Ascending aorta (tissue), 2 donors: Measurements from ENCODE around the gene CSNK1G2. TPM values are rescaled to one million over a fixed set of nuclear protein-coding genes. Genes with fewer than 3 reads are reported as not detected.

ENCODE experiments used
- DNase-seq, 2 donors: peaks; one replicate each; pipeline ENCODE4 v3.0.0-alpha.2; 2019; ENCODE audit warnings: low spot score in 2 of 2
- H3K27ac ChIP-seq, 2 donors: fragments of 200-600 bp; sonication (generic); one replicate each; pipeline ENCODE4 v1.5.1; 2016 to 2017; ENCODE audit warnings: mild to moderate bottlenecking in 1 of 2
- H3K27me3 ChIP-seq: fragments of 200-600 bp; sonication (generic); one replicate; pipeline ENCODE4 v1.5.1; 2017
- H3K36me3 ChIP-seq, 2 donors: fragments of 200-600 bp; sonication (generic); one replicate each; pipeline ENCODE4 v1.5.1; 2016
- H3K4me1 ChIP-seq, 2 donors: fragments of 200-600 bp; sonication (generic); one replicate each; pipeline ENCODE4 v1.5.1; 2016 to 2017; ENCODE audit warnings: mild to moderate bottlenecking in 1 of 2
- H3K4me3 ChIP-seq, 2 donors: fragments of 200-600 bp; sonication (generic); one replicate each; pipeline ENCODE4 v1.5.1; 2016 to 2017; ENCODE audit warnings: mild to moderate bottlenecking in 1 of 2
- H3K9me3 ChIP-seq, 2 donors: fragments of 200-600 bp; sonication (generic); one replicate each; pipeline ENCODE4 v1.5.1; 2016
- CTCF ChIP-seq, 3 experiments: fragments of 200-600 bp in 2 of 3; fragments of 450-650 bp in 1 of 3; sonication (generic) in 2 of 3; IDR thresholded peaks; one replicate each; pipeline ENCODE4 v1.5.1; 2016 to 2019; ENCODE audit warnings: antibody characterized with exemption in 3 of 3, mild to moderate bottlenecking in 1 of 3, moderate library complexity in 1 of 3
- intact Hi-C: fragments of 100-400 bp; cut with DNase I; formaldehyde crosslinking; loops from one replicate; pipeline ENCODE4 v1.15.1; 2023
- total RNA-seq: library from RNA; depleted of rRNA; stranded (reverse); fragments of >200 nt; gene quantifications from one replicate; pipeline ENCODE4 v1.1.0, GENCODE V29; 2016

CSNK1G2 gene
- total RNA-seq, 1 donor from 2014 or later: 79.6 TPM

- Histone ChIP-seq H3K9me3 (no peaks in the 10 kb centered on the region), H3K4me3 (no peak overlapping the region), H3K4me1 (no peaks in the 10 kb centered on the region), H3K36me3 (peaks cover 26 to 31% of the 10 kb centered on the region in 2 donors), H3K27me3 (no peaks in the 10 kb centered on the region), H3K27ac (no peak overlapping the region)
- no peak for DNase-seq
- intact Hi-C loops: no loop called here
- no peak for TF ChIP-seq CTCF (IDR thresholded peaks at IDR 0.05)
Observed at GRCh38 chr19:1970806-1971502, 30.0 kb downstream of the CSNK1G2 start.

- no peak for DNase-seq
- Histone ChIP-seq H3K4me3 (no peak overlapping the region), H3K36me3 (peaks cover 43 to 47% of the 10 kb centered on the region in 2 donors), H3K9me3 (no peaks in the 10 kb centered on the region), H3K27me3 (no peaks in the 10 kb centered on the region), H3K4me1 (no peaks in the 10 kb centered on the region), H3K27ac (no peak overlapping the region)
- intact Hi-C loops: no loop called here
- no peak for TF ChIP-seq CTCF (IDR thresholded peaks at IDR 0.05)
Observed at GRCh38 chr19:1974381-1975161, 33.6 kb downstream of the CSNK1G2 start.

- Histone ChIP-seq H3K27ac (no peak overlapping the region), H3K4me3 (no peak overlapping the region), H3K9me3 (no peaks in the 10 kb centered on the region), H3K36me3 (peaks cover 43 to 47% of the 10 kb centered on the region in 2 donors), H3K27me3 (no peaks in the 10 kb centered on the region), H3K4me1 (no peaks in the 10 kb centered on the region)
- DNase-seq: no peak
- intact Hi-C loops: no loop called here
- no peak for TF ChIP-seq CTCF (IDR thresholded peaks at IDR 0.05)
Observed at GRCh38 chr19:1975162-1975480, 34.1 kb downstream of the CSNK1G2 start.

GRCh38 chr19:1977120-1977519 is 36.1 kb downstream of the CSNK1G2 start:
- H3K4me1 ChIP-seq: no peaks in the 10 kb centered on the region
- no peaks in the 10 kb centered on the region for H3K27me3 ChIP-seq
- H3K9me3 ChIP-seq: no peaks in the 10 kb centered on the region
- H3K27ac ChIP-seq: no peak overlapping the region
- H3K4me3 ChIP-seq: no peak overlapping the region
- intact Hi-C loops: no loop called here
- peaks cover 53 to 60% of the 10 kb centered on the region in 2 donors for H3K36me3 ChIP-seq
- TF ChIP-seq CTCF (IDR thresholded peaks at IDR 0.05): no peak
- no peak for DNase-seq

- H3K36me3 ChIP-seq: peaks cover 62 to 69% of the 10 kb centered on the region in 2 donors
- DNase-seq: no peak
Observed at GRCh38 chr19:1978346-1978894, 37.4 kb downstream of the CSNK1G2 start.

More at GRCh38 chr19:1978346-1978894, 37.4 kb downstream of the CSNK1G2 start:
- Histone ChIP-seq H3K4me3 (no peak overlapping the region), H3K4me1 (no peaks in the 10 kb centered on the region), H3K9me3 (no peaks in the 10 kb centered on the region), H3K27ac (no peak overlapping the region), H3K27me3 (no peaks in the 10 kb centered on the region)
- no peak for TF ChIP-seq CTCF (IDR thresholded peaks at IDR 0.05)
- intact Hi-C loops: no loop called here
